Fibroblast of pulmonary artery (primary cell): ENCODE results near the gene PSMB2.
"Not testable (repeated sequence)": the region's sequence is repeated elsewhere in the genome, so short reads cannot be mapped to it uniquely, and the experiment has no call there.

Experiments
- DNase-seq: peaks from one replicate; pipeline ENCODE4 v3.0.0-alpha.2; 2010; ENCODE audit warnings: low read depth
- H3K4me3 ChIP-seq: replicated peaks from 2 replicates; pipeline ENCODE4 v1.5.1; 2011; ENCODE audit warnings: low read depth, mild to moderate bottlenecking, control low read depth, low read length, moderate library complexity
- CTCF ChIP-seq: IDR thresholded peaks from 2 replicates; pipeline ENCODE4 v1.5.1; 2011; ENCODE audit warnings: mild to moderate bottlenecking, control low read depth, low read length, inconsistent platforms; ENCODE audit errors: missing control alignments

PSMB2 gene

GRCh38 chr1:35641233-35641866, at the start of gene PSMB2:
TSS of gene PSMB2 (minus strand) at chr1:35641526. CDS start at chr1:35641432, 94 bp downstream.
- H3K4me3 ChIP-seq: peak within 1 kb of the TSS; percentile 99
- DNase-seq: peak; percentile 97
- TF ChIP-seq CTCF: no peak

- DNase-seq: no peak
- H3K4me3 ChIP-seq: no peak overlapping the region
- TF ChIP-seq CTCF: no peak
Observed at GRCh38 chr1:35691080-35691479, 49.8 kb upstream of the PSMB2 start.

GRCh38 chr1:35690103-35690502, 48.8 kb upstream of the PSMB2 start:
- not testable (repeated sequence) for DNase-seq, H3K4me3 ChIP-seq

- H3K4me3 ChIP-seq: no peak overlapping the region
- no peak for DNase-seq
- TF ChIP-seq CTCF: no peak
Observed at GRCh38 chr1:35688161-35688560, 46.8 kb upstream of the PSMB2 start.

GRCh38 chr1:35683012-35683411, 41.7 kb upstream of the PSMB2 start:
- no peak for TF ChIP-seq CTCF
- DNase-seq: no peak
- no peak overlapping the region for H3K4me3 ChIP-seq

- no peak overlapping the region for H3K4me3 ChIP-seq
- DNase-seq: no peak
- TF ChIP-seq CTCF: no peak
Observed at GRCh38 chr1:35680271-35680670, 38.9 kb upstream of the PSMB2 start.

- no peak for DNase-seq
- H3K4me3 ChIP-seq: no peak overlapping the region
- TF ChIP-seq CTCF: no peak
Observed at GRCh38 chr1:35675773-35676172, 34.4 kb upstream of the PSMB2 start.
